HG02798 (cell line): ENCODE measurements around the gene HELB.

Source experiments
- ATAC-seq: cut with Tn5 transposase; IDR thresholded peaks from one replicate; pipeline ENCODE4 v1.9.1; 2021; ENCODE audit warnings: mild to moderate bottlenecking; ENCODE audit not compliant: unreplicated experiment, poor library complexity

Gene HELB

DNA sequence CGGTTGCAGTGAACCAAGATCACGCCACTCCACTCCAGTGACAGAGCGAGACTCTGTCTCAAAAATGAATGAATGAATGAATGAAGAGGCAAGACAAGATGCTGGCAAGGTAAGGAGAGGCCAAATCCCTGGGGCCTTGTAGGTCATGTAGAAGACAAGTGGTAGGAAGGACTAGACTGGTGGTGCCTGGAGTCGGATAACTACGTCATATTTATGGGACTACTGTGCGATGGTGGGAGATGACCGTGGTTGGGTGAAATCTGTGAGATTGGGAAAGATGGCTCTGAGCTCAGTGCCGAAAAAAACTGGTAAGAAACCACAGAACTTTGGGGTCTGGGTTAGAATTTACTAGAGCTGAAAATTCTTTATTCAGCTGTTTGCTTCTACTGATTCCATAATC, 50.6 kb downstream of the HELB start:
- no peak for ATAC-seq

DNA sequence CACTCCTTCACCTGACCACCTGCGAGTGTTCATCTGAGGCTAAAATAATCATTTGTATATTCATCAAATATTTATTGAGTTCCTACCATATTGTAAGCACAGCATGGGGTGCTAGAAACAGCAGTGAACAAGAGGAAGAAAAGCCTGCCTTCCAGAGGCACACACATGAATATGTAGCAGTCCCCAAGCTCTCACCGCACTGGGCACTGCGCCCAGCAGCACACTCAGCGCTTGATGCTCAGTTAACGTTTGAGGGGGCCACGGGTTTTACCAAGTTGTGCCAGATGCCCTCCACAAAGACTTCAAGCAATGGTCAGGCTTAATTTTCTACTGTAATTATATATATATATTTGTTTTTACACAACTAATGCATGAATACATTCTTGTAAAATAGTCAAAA, 52.0 kb downstream of the HELB start:
- ATAC-seq: no peak

DNA sequence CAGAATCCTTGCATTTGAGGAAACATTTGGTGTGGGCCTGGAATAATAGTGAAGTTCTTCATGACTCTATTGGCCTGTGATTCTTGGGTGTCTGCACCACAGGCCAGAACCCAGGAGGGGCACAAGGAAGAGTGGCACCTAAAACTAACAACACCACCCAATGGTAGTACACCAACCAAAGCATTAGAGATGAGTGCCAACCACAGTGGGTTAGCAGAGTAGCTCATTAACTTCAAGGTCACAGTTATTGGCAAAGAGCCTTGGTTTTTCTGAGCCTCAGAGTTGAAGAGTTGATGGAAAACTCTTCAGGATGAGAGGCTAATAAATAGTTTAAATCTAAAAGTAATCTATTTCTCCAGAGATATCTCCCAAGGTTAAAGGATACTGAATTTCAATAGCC, 57.0 kb downstream of the HELB start:
- no peak for ATAC-seq

DNA sequence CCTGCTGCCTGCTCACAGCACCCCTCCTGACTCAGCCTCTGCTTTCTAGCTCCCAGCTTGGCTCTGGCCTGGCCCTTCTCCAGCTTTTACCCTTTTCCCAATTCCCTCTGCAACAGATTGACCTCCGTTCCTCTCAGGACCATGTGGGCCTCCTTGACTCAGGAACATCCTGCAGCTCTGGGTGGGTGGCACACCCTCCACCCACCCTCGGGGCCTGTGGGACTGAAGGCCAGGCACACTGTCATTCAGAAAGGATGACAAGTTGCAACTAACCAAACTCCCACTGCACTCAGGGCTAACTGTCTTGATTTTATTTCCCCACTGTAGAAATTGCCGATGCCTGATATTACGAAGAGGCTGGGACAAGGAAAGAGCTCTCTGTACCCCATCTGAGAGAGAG, 59.4 kb downstream of the HELB start:
- no peak for ATAC-seq

DNA sequence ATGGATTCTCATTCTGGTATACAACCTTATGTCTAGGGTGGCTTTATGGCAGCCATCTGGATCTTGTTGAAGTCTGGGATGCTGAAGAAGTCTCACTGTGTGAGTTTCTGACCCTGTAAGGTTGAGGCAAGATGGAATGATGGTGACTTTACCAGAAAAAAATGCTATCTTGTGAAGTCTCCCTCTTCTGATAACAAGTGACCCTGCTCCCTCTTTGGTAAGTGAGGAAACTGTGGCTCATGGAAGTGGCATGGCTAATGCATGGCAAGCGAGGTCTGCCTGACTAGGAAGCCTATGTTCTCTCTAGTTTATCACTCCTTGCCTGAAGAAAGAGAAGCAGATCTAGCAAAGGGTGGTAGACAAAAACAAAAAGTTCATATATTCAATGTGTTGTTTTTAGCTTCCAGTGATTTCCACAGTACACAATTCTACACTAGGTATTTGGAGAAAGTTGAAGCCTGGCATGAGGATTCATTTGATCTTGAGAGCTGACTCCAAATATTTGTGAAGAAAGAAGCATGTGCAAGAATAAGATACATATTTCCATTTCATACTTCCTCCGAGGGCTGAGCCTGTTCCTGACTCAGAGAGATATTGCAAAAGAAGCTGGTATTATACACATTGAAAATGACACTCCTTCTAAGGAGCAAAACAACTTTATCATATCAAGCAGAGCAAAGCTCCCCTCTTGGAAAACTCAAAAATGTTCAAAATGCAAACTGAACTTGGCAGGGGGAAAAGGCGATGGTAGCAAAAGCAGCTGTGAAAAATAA, 63.6 kb downstream of the HELB start:
- ATAC-seq: no peak

DNA sequence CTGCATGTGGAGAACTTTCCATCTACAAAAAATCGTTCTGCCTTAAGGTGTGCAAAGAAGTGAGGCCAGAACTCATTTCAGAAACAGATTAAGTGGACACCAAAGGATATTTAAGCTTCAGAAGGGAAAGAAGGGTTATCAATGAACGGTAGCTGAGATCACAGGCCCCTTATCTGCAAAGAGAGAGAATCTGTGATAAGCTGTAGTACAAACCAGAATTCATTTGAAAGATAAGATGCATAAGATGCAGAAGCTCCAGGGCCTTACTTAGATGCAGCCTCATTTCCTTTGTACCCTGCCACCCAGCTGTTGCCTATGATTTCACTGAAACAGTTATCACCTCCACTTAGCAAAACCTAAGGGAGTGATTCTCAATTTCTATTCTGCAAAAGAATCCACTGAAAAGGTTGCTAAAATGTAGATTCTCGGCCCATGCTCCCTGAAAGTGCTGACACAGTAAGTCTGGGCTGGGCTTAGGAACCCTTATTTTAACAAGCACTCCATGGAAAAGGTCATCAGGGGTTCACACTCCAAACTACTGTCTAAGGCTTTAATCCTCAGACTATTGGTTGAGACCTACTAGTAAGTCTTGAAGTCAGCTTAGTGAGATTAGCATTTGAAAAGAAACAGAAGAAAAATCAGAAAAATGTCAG, 64.8 kb downstream of the HELB start:
- no peak for ATAC-seq

DNA sequence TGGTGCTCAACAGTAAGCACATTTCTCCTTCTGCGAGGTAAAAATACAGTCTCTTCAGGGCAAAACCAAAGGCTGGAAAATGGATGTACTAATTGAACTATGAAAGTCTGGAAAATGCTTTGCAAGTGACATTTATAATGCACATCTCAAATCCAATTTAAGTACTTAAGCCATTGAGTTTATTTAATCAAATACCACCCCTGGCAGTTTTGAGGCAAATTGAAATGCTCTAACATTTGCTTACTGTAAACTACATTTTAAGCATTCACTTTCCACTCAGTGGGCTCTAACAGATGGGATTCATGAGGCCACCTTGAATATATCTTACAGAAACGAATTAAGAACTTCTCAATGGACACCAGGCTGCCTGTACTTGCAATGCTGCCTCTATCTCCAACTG, 69.7 kb downstream of the HELB start:
- ATAC-seq: no peak

DNA sequence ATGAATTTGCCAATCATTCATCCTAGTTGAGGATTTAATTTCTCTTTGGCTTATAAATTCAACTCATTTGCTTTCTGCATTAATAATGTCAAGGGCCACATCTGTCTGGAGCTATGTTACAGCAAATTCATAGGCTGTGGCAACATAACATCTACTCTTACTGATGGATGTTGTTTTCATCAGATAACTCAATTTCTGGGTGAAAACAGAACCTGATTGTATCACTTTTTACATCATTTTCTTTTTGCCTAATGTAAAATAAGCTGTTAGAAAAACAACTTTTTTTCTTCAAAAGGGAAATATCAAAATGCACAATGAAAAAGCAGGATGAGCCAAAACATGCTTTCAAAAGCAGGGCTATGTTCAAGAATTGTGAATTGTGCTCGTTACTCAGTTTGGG, 73.3 kb downstream of the HELB start:
- ATAC-seq: no peak

DNA sequence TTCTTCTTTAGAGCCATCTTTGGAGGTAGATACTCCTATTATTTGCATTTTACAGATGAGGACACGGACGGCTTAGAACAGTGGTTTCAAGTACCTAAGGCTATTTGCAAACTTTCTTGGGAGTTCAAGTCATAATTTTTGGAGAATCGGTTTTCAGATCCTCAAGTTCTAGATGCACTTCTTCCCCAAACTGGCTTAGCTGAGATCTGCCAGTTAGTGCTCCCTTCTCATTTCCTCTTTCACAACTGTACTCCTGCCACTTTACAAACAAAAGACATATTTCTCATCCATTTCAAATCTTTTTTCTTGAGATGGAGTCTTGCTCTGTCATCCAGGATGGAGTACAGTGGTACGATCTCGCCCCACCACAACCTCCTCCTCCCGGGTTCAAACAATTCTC, 77.3 kb downstream of the HELB start:
- ATAC-seq: no peak

DNA sequence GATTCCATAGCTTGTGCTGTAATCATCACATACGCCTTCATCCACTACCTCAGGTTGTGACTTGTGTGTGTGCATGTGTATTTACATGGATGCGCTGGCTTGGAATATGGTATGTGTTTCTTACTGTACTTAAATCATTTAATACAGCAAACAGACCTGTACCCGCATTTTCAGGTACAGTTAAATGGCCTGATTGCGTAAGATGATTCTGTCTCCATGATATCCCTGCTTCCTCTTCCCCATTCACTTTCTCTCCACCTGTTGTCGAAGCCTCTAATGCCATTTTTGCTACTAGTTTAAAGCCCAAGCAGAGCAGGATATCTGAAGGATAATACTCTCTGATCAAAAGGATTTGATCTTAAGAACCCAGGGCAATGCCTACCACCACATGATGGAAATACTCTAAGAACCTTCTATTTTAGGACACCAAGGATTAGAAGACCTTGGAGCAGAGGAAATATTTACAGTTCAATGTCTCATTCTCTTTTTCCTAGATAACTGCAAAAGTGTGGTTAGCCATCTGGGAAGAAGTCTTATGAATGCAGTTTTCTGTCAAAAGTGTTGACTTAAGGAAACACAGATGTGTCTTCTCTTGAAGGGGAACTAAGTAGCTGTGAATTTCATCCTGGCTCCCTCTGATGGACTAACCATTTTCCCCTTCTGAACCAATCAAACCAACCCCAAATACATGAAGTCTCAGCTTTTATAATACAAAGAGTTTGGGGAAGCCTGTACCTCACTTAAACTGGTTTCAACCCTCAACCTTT, 78.7 kb downstream of the HELB start:
- ATAC-seq: no peak

DNA sequence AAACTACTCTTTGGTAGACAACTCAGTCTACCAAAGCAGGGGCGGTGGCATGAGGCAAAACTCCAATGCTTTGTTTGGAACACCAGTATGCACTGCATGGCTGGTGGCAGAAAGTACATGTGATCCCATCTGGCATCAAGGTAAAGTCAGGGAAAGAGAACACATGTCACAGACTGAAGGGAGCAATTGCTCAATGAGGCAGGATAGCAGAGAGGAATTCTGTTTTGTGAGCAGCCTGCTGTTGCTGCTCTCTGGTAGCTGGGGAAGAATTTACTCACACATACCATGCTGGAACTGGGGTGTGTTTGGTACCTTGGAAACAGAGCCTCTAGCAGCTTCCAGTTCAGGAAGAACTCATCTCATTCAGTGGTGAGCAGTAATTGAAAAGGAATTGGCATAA, 84.8 kb downstream of the HELB start:
- no peak for ATAC-seq
